GM04503 (cell line): ENCODE measurements around the gene WWP2.
"Not testable (repeated sequence)": the region's sequence is repeated elsewhere in the genome, so short reads cannot be mapped to it uniquely, and the experiment has no call there.

ENCODE experiments used
- DNase-seq: peaks from one replicate; pipeline ENCODE4 v3.0.0-alpha.2; 2012; ENCODE audit warnings: low read depth

WWP2 gene

GRCh38 chr16:69761983-69762813 is at the start of gene WWP2:
Gene WWP2, plus strand, starts transcription at chr16:69762332. Its CDS starts 24,679 bp downstream, at chr16:69787011.
- no peak for DNase-seq

GRCh38 chr16:69712914-69713581 is 49.1 kb upstream of the WWP2 start:
- no peak for DNase-seq

- no peak for DNase-seq
These were observed 45.1 kb upstream of the WWP2 start for GRCh38 chr16:69717066-69717465.

- DNase-seq: no peak
These were observed 43.9 kb upstream of the WWP2 start for GRCh38 chr16:69718111-69718764.

- DNase-seq: no peak
These were observed 41.2 kb upstream of the WWP2 start for GRCh38 chr16:69720822-69721430.

GRCh38 chr16:69721441-69721957 is 40.6 kb upstream of the WWP2 start:
- no peak for DNase-seq

- DNase-seq: no peak
These were observed 37.7 kb upstream of the WWP2 start for GRCh38 chr16:69724414-69724873.

- no peak for DNase-seq
These were observed 37.1 kb upstream of the WWP2 start for GRCh38 chr16:69724981-69725479.

GRCh38 chr16:69725480-69726312 is 36.4 kb upstream of the WWP2 start:
- DNase-seq: no peak

GRCh38 chr16:69726313-69727060 is 35.6 kb upstream of the WWP2 start, which contains the start of gene NQO1:
Gene NQO1, minus strand, starts transcription at chr16:69726560. Its CDS starts 121 bp downstream, at chr16:69726439.
- peak; percentile 93 for DNase-seq

- DNase-seq: no peak
These were observed 34.2 kb upstream of the WWP2 start for GRCh38 chr16:69727916-69728270.

- DNase-seq: not testable (repeated sequence)
These were observed 33.1 kb upstream of the WWP2 start for GRCh38 chr16:69729030-69729429.

- DNase-seq: not testable (repeated sequence)
These were observed 30.9 kb upstream of the WWP2 start for GRCh38 chr16:69731280-69731679.

- DNase-seq: no peak
These were observed 30.0 kb upstream of the WWP2 start for GRCh38 chr16:69732101-69732500.

GRCh38 chr16:69741519-69741918 is 20.6 kb upstream of the WWP2 start:
- no peak for DNase-seq

GRCh38 chr16:69741951-69742904 is 19.9 kb upstream of the WWP2 start:
- DNase-seq: no peak

- DNase-seq: no peak
These were observed 17.5 kb upstream of the WWP2 start for GRCh38 chr16:69744363-69745231.

GRCh38 chr16:69745232-69745612 is 16.9 kb upstream of the WWP2 start:
- no peak for DNase-seq
